GM12865 (cell line): ENCODE data around the gene OCA2.

Experiments used
- DNase-seq: peaks from one replicate; pipeline ENCODE4 v3.0.0; 2010; ENCODE audit warnings: low read depth
- H3K4me3 ChIP-seq: 2 replicates; pipeline ENCODE4 v1.5.1; 2011; ENCODE audit warnings: mild to moderate bottlenecking, low read depth, low read length, control low read depth
- CTCF ChIP-seq: IDR thresholded peaks from 2 replicates; pipeline ENCODE4 v1.5.1; 2011; ENCODE audit warnings: low read length, control low read depth, low read depth, inconsistent platforms; ENCODE audit not compliant: insufficient read depth; ENCODE audit errors: missing control alignments

Gene OCA2

GRCh38 chr15:27813139-27813538 is 286.0 kb downstream of the OCA2 start:
- TF ChIP-seq CTCF, result no peak
- no peak for DNase-seq

GRCh38 chr15:27808182-27808581 is 290.9 kb downstream of the OCA2 start:
- no peak for DNase-seq
- no peak overlapping the region for H3K4me3 ChIP-seq
- TF ChIP-seq CTCF, result no peak

More at GRCh38 chr15:27813139-27813538, 286.0 kb downstream of the OCA2 start:
- H3K4me3 ChIP-seq, result no peak overlapping the region

- no peak for TF ChIP-seq CTCF
- no peak overlapping the region for H3K4me3 ChIP-seq
- no peak for DNase-seq
Observed at GRCh38 chr15:27807335-27807734, 291.8 kb downstream of the OCA2 start.

- no peak for TF ChIP-seq CTCF
- DNase-seq, result no peak
Observed at GRCh38 chr15:27806396-27806795, 292.7 kb downstream of the OCA2 start.

GRCh38 chr15:27805261-27806220 is 293.6 kb downstream of the OCA2 start:
- DNase-seq, result no peak
- TF ChIP-seq CTCF, result no peak
- H3K4me3 ChIP-seq, result no peak overlapping the region

More at GRCh38 chr15:27806396-27806795, 292.7 kb downstream of the OCA2 start:
- no peak overlapping the region for H3K4me3 ChIP-seq

- no peak overlapping the region for H3K4me3 ChIP-seq
- no peak for TF ChIP-seq CTCF
- DNase-seq, result no peak
Observed at GRCh38 chr15:27804569-27805260, 294.4 kb downstream of the OCA2 start.
